Stimulated activated CD8-positive, alpha-beta memory T cell treated with anti-CD3 and anti-CD28 coated beads, Interleukin-2, amount 100 ng/mL, for 48 hours (primary cell): Measurements from ENCODE around the gene TMEM132A.

Source experiments
- DNase-seq, 2 donors: peaks; one replicate each; pipeline ENCODE4 v3.0.0-alpha.2; 2020; ENCODE audit warnings: low read depth in 2 of 2

The TMEM132A gene, protein sequence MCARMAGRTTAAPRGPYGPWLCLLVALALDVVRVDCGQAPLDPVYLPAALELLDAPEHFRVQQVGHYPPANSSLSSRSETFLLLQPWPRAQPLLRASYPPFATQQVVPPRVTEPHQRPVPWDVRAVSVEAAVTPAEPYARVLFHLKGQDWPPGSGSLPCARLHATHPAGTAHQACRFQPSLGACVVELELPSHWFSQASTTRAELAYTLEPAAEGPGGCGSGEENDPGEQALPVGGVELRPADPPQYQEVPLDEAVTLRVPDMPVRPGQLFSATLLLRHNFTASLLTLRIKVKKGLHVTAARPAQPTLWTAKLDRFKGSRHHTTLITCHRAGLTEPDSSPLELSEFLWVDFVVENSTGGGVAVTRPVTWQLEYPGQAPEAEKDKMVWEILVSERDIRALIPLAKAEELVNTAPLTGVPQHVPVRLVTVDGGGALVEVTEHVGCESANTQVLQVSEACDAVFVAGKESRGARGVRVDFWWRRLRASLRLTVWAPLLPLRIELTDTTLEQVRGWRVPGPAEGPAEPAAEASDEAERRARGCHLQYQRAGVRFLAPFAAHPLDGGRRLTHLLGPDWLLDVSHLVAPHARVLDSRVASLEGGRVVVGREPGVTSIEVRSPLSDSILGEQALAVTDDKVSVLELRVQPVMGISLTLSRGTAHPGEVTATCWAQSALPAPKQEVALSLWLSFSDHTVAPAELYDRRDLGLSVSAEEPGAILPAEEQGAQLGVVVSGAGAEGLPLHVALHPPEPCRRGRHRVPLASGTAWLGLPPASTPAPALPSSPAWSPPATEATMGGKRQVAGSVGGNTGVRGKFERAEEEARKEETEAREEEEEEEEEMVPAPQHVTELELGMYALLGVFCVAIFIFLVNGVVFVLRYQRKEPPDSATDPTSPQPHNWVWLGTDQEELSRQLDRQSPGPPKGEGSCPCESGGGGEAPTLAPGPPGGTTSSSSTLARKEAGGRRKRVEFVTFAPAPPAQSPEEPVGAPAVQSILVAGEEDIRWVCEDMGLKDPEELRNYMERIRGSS

DNA sequence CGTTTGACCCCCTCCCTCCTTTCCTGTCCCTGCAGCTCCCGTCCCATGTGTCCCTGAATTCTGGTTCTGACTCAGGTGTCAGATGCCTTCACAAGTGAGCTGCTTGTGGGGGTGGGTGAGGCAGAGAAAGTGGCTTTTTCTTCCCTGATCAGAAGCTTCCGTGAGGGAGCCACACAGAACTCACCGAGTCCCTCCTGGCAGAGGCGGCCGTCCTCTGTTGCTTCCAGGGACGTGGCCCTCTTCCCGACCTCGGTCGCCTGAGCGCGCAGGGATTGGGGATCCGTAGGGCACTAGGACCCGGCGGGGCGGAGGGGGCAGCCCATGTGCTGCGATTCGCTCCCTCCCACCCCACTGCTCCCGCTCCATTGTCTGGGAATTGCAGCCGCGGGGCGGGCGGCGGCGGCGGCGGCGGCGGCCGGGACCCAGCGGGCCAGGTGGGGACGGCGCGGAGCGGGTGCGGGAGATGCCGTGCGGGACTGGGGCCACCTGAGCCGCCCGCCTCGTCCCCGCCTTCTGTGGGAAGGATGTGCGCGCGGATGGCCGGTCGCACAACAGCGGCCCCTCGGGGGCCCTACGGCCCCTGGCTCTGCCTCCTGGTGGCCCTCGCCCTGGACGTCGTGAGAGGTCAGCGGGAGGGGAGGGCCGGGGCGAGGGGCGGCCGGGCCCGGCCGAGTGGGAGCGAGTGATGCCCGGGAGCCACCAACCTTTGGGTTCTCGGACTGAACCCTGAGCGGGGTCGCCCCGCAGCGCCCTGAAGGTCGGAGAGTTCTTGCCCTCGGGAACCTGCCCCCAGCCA is at the start of gene TMEM132A:
Gene TMEM132A, plus strand, starts transcription at position 351 of the 796 bp plus-strand sequence. Its CDS starts 174 bp downstream, at position 525.
- no peak for DNase-seq

- no peak for DNase-seq
These were observed 48.7 kb upstream of the TMEM132A start for GRCh38 chr11:60875366-60876167.

GRCh38 chr11:60876168-60876485 is 48.1 kb upstream of the TMEM132A start:
- DNase-seq, result no peak

GRCh38 chr11:60878245-60879101 is 45.8 kb upstream of the TMEM132A start:
- no peak for DNase-seq

DNA sequence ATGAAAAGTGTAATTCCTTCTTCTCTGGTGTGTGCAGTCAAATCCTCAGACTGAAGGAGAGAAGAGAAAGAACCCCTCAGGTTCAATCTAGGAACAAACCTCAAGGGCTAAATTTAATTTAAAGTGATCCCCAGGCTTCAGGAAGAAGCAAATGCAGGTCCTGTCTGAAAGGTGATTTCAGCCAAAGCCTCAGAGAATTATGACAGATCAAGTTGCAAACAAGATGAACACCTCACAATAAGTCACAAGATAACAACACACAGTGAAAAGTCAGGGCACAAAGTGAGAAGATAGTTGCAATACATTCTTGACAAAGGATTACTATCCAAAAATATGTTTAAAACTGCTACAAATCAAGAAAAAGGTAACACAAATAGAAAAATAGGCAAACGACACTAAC is 45.2 kb upstream of the TMEM132A start:
- no peak for DNase-seq

- no peak for DNase-seq
These were observed 44.2 kb upstream of the TMEM132A start for GRCh38 chr11:60879971-60880588.

- no peak for DNase-seq
These were observed 43.5 kb upstream of the TMEM132A start for GRCh38 chr11:60880643-60881282.

DNA sequence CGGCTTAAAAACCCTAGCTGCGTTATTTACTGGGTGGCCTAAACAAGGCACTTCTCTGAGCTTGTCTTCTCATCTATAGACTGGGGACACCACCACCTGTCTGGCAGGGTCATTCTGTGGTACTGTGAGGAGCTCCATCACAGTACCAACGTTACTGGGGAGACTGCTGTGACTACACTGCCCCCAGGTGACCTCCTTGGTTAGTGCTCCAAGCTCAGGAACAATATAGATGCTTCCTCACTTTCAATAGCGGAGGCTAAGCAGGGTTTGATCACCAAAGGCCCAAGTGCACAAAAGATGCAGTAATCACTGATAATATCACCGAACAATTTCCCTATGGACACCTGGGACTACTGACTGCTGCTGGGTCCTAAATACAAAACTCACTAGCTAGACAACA is 36.7 kb upstream of the TMEM132A start:
- DNase-seq, result peak in 1 of 2 donors; percentile 34

- no peak for DNase-seq
These were observed 34.4 kb upstream of the TMEM132A start for GRCh38 chr11:60889869-60890311.

DNA sequence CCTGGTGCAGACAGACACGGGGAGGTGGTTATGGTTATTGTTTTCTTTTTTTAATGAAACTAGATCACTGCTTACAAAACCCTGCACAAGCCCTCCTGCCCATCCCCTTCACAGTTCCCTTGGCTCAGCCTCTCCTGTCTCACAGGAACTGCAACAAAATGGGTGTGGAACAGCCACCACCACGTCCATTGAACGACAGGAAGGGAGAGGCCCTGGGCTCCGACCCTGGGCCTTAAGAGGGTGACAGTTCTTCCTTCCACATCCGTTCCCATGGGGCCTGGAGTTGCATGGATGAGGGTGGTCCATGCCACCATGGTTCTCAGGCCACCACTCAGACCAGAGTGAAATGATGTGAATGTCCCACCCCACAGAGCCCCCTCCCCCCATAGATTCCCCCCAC is 33.6 kb upstream of the TMEM132A start:
- no peak for DNase-seq

- DNase-seq, result no peak
These were observed 33.0 kb upstream of the TMEM132A start for GRCh38 chr11:60891103-60891741.

- DNase-seq, result no peak
These were observed 28.6 kb upstream of the TMEM132A start for GRCh38 chr11:60895687-60896086.

DNA sequence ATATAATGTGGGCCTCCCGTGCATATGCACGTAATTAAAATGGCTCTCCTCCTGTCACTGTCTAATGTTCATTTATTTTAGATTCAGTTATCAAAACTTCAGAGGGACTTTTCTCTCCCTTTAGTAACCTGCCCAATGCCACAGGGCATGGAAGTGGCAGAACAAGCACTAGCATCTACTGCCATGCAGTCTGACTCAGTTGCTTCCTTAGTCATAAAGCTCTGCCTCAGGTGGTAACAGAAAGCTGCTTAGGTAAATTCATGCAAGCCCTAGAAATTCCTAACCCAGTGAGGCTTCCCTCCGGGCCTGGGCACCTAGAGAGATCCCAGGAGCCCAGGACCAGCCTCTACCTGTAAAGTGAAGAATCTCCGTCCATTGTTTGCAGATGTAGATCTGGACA is 26.8 kb upstream of the TMEM132A start:
- no peak for DNase-seq

- no peak for DNase-seq
These were observed 25.0 kb upstream of the TMEM132A start for GRCh38 chr11:60899046-60899936.

GRCh38 chr11:60899977-60900376 is 24.3 kb upstream of the TMEM132A start:
- DNase-seq, result no peak

DNA sequence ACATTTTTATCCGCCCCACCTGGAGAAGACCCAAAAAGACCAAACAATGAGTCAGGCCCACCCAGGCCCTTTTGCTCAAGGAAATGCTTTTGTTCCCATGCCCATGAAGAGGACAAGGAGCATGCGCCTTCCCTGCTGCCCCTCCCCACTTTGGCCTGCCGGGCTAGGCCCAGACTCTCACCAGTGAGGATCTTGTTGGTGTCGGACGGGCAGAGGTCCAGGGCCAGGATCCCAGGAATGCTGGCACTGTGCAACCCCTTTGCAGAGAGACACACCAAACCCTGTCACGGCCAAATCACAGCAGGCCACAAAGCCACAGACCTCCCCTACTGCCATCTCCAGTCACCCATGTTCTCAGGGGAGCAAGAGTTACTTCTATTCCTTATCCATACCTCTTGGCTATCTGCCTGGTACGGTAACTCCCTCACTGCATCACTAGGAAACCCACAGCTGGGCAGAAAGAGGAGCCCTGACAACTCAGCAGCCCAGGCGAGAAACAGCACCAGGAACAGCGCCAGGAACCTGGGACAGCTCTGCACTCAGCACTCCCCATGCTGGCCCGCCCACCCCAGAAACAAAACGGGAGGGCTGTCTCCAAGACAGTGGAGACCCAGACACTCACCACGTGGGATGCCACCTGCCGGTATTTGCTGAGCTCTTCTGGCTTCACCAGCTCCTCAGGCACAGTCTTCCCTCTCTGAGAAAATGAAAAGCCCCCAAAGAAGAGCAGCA is 23.4 kb upstream of the TMEM132A start:
- DNase-seq, result no peak

GRCh38 chr11:60902625-60903024 is 21.6 kb upstream of the TMEM132A start:
- no peak for DNase-seq
